OCI-LY1 (cell line): ENCODE results near the gene SP2.

Source experiments
- H2AFZ ChIP-seq: fragments of 200-600 bp; sonication (generic), shearing (Covaris generic); 2 replicates; pipeline ENCODE4 v1.6.0; 2014; ENCODE audit warnings: antibody characterized with exemption, mild to moderate bottlenecking, low read length
- H3F3A ChIP-seq: fragments of 200-600 bp; sonication (generic), shearing (Covaris generic); 2 replicates; pipeline ENCODE4 v1.6.0; 2014; ENCODE audit warnings: mild to moderate bottlenecking, antibody characterized with exemption, low read length, moderate library complexity; ENCODE audit not compliant: insufficient read depth
- H3K27ac ChIP-seq: fragments of 200-600 bp; sonication (generic); 2 replicates; pipeline ENCODE4 v1.5.1; 2014; ENCODE audit warnings: low read length, mixed run types, mild to moderate bottlenecking, low read depth; ENCODE audit not compliant: poor library complexity, severe bottlenecking
- H3K27me3 ChIP-seq: fragments of 200-600 bp; sonication (generic); 2 replicates; pipeline ENCODE4 v1.6.0; 2014; ENCODE audit warnings: antibody characterized with exemption, mild to moderate bottlenecking, low read length, moderate library complexity; ENCODE audit not compliant: insufficient read depth
- H3K36me3 ChIP-seq: fragments of 200-600 bp; sonication (generic); 2 replicates; pipeline ENCODE4 v1.6.1; 2014; ENCODE audit warnings: mild to moderate bottlenecking, antibody characterized with exemption, low read length, moderate library complexity, mixed read lengths; ENCODE audit not compliant: insufficient read depth
- H3K4me1 ChIP-seq: fragments of 200-600 bp; sonication (generic); 2 replicates; pipeline ENCODE4 v1.5.1; 2014; ENCODE audit warnings: mild to moderate bottlenecking, low read length, moderate library complexity; ENCODE audit not compliant: insufficient read depth, severe bottlenecking
- H3K4me2 ChIP-seq: fragments of 200-600 bp; sonication (generic), shearing (Covaris generic); 2 replicates; pipeline ENCODE4 v1.6.1; 2014; ENCODE audit warnings: low read length
- H3K4me3 ChIP-seq: fragments of 200-600 bp; sonication (generic); 2 replicates; pipeline ENCODE4 v1.5.1; 2014; ENCODE audit warnings: low read length, low read depth, mild to moderate bottlenecking, mixed read lengths; ENCODE audit not compliant: poor library complexity, severe bottlenecking
- H3K79me2 ChIP-seq: fragments of 200-600 bp; shearing (Covaris generic); 2 replicates; pipeline ENCODE4 v1.6.1; 2016; ENCODE audit warnings: mixed run types, low read length, mixed read lengths; ENCODE audit not compliant: insufficient read depth
- H3K9ac ChIP-seq: fragments of 200-600 bp; sonication (generic), shearing (Covaris generic); 2 replicates; pipeline ENCODE4 v1.6.1; 2014; ENCODE audit warnings: mild to moderate bottlenecking, low read length, mixed read lengths
- H3K9me2 ChIP-seq: fragments of 200-600 bp; sonication (generic), shearing (Covaris generic); 2 replicates; pipeline ENCODE4 v1.6.1; 2014; ENCODE audit warnings: low read depth, mild to moderate bottlenecking, low read length, mixed read lengths
- H3K9me3 ChIP-seq: fragments of 200-600 bp; shearing (Covaris generic); 2 replicates; pipeline ENCODE4 v1.6.1; 2014; ENCODE audit warnings: low read length, mixed read lengths
- H4K20me1 ChIP-seq: fragments of 200-600 bp; sonication (generic), shearing (Covaris generic); 2 replicates; pipeline ENCODE4 v1.6.0; 2016; ENCODE audit warnings: mild to moderate bottlenecking, low read length; ENCODE audit not compliant: insufficient read depth
- EZH2 ChIP-seq: fragments of 200-600 bp; sonication (generic), shearing (Covaris generic); IDR thresholded peaks from 2 replicates; pipeline ENCODE4 v1.8.0; 2017; ENCODE audit warnings: borderline replicate concordance, mixed run types, mild to moderate bottlenecking, antibody characterized with exemption, low read length, moderate library complexity, mixed read lengths
- TF ChIP-seq, protein P1 (sequence below): fragments of 200-600 bp; sonication (generic), shearing (Covaris generic); IDR thresholded peaks from 2 replicates; pipeline ENCODE4 v1.5.1; 2017; ENCODE audit warnings: mild to moderate bottlenecking, antibody characterized with exemption, low read length, moderate library complexity, mixed read lengths

The SP2 gene

DNA sequence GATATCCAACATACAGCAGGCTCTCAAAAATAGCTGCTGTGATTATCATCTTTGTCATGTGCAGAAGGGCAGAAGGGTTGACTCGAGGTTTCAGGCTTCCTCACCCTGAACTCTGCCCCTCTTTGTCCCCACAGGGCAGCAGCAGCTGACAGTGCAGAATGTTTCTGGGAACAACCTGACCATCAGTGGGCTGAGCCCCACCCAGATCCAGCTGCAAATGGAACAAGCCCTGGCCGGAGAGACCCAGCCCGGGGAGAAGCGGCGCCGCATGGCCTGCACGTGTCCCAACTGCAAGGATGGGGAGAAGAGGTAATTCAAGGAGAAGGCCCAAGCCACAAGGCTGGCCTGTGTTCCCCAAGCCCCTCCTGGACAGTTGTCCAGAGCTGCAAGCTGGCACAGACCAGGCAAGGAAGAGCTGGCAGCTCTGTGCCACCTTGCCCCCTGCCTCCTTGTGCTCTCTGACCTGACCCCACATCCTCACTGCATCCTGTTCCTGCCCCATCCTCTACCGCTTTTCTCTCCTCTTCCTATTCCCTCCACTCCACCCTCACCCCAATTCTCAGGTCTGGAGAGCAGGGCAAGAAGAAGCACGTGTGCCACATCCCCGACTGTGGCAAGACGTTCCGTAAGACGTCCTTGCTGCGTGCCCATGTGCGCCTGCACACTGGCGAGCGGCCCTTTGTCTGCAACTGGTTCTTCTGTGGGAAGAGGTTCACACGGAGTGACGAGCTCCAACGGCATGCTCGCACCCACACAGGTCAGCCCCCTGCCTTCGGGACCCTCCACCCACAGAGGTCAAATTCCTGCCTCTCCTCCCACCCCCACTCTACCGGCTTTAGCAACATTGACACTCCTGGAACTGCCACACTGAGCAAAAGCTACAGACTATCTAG lies 29.0 kb downstream of the SP2 start:
- Histone ChIP-seq H3K27ac (no peak overlapping the region), H3K9ac (no peak overlapping the region), H3K4me1 (no peaks in the 10 kb centered on the region), H2AFZ (no peak overlapping the region), H3K4me3 (no peak overlapping the region), H3K79me2 (no peaks in the 10 kb centered on the region), H3F3A (no peaks in the 10 kb centered on the region), H4K20me1 (no peaks in the 10 kb centered on the region), H3K9me3 (no peaks in the 10 kb centered on the region), H3K36me3 (peaks cover 43% of the 10 kb centered on the region; the same call in 1 of the 2 replicates), H3K27me3 (no peaks in the 10 kb centered on the region), H3K9me2 (no peaks in the 10 kb centered on the region), H3K4me2 (no peak overlapping the region)
- TF ChIP-seq, protein P1, sequence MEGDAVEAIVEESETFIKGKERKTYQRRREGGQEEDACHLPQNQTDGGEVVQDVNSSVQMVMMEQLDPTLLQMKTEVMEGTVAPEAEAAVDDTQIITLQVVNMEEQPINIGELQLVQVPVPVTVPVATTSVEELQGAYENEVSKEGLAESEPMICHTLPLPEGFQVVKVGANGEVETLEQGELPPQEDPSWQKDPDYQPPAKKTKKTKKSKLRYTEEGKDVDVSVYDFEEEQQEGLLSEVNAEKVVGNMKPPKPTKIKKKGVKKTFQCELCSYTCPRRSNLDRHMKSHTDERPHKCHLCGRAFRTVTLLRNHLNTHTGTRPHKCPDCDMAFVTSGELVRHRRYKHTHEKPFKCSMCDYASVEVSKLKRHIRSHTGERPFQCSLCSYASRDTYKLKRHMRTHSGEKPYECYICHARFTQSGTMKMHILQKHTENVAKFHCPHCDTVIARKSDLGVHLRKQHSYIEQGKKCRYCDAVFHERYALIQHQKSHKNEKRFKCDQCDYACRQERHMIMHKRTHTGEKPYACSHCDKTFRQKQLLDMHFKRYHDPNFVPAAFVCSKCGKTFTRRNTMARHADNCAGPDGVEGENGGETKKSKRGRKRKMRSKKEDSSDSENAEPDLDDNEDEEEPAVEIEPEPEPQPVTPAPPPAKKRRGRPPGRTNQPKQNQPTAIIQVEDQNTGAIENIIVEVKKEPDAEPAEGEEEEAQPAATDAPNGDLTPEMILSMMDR: no peak
- no peak for TF ChIP-seq EZH2

- Histone ChIP-seq H3K79me2 (no peaks in the 10 kb centered on the region), H3K9me3 (no peaks in the 10 kb centered on the region), H3K27me3 (no peaks in the 10 kb centered on the region), H3K9me2 (no peaks in the 10 kb centered on the region), H3K27ac (no peak overlapping the region), H3F3A (no peaks in the 10 kb centered on the region), H2AFZ (no peak overlapping the region), H3K4me1 (no peaks in the 10 kb centered on the region), H3K4me2 (no peak overlapping the region), H3K9ac (no peak overlapping the region), H3K36me3 (peaks cover 43% of the 10 kb centered on the region; the same call in 1 of the 2 replicates), H3K4me3 (no peak overlapping the region), H4K20me1 (no peaks in the 10 kb centered on the region)
- TF ChIP-seq EZH2: no peak
- TF ChIP-seq, protein P1: no peak
Measured at GRCh38 chr17:47925678-47925988, 29.6 kb downstream of the SP2 start.

- Histone ChIP-seq H3F3A (no peaks in the 10 kb centered on the region), H3K36me3 (peaks cover 40% of the 10 kb centered on the region; the same call in 1 of the 2 replicates), H3K9me3 (no peaks in the 10 kb centered on the region), H3K79me2 (no peaks in the 10 kb centered on the region), H3K27me3 (no peaks in the 10 kb centered on the region), H3K9ac (no peak overlapping the region), H3K9me2 (no peaks in the 10 kb centered on the region), H3K4me2 (no peak overlapping the region), H4K20me1 (no peaks in the 10 kb centered on the region), H3K27ac (no peak overlapping the region), H3K4me3 (no peak overlapping the region), H2AFZ (no peak overlapping the region), H3K4me1 (no peaks in the 10 kb centered on the region)
- TF ChIP-seq, protein P1: no peak
- no peak for TF ChIP-seq EZH2
Measured at GRCh38 chr17:47927821-47928400, 31.9 kb downstream of the SP2 start.
